WERI-Rb-1 (cell line): ENCODE data around the gene NACC1.

Source experiments
- DNase-seq: peaks from one replicate; pipeline ENCODE4 v3.0.0-alpha.2; 2020
- H3K27ac ChIP-seq: fragments of 250-450 bp; sonication (Bioruptor Pico); 2 replicates; pipeline ENCODE4 v1.5.1; 2020; ENCODE audit warnings: mild to moderate bottlenecking, moderate library complexity
- H3K27me3 ChIP-seq: fragments of 250-450 bp; sonication (Bioruptor Pico); 2 replicates; pipeline ENCODE4 v1.5.1; 2021; ENCODE audit warnings: mild to moderate bottlenecking, low read depth, moderate library complexity; ENCODE audit not compliant: insufficient read depth, severe bottlenecking
- H3K36me3 ChIP-seq: fragments of 250-450 bp; sonication (Bioruptor Pico); 2 replicates; pipeline ENCODE4 v1.5.1; 2020; ENCODE audit warnings: mild to moderate bottlenecking, moderate library complexity
- H3K4me3 ChIP-seq: 2 replicates; pipeline ENCODE4 v1.5.1; 2011; ENCODE audit warnings: low read depth, mild to moderate bottlenecking, control low read depth, low read length
- H3K9me3 ChIP-seq: fragments of 250-450 bp; sonication (Bioruptor Pico); 2 replicates; pipeline ENCODE4 v1.5.1; 2021; ENCODE audit warnings: mild to moderate bottlenecking, moderate library complexity; ENCODE audit not compliant: severe bottlenecking
- CTCF ChIP-seq: IDR thresholded peaks from 2 replicates; pipeline ENCODE4 v1.5.1; 2011; ENCODE audit warnings: low read depth, mild to moderate bottlenecking, control low read depth, inconsistent platforms, low read length

NACC1 gene

GRCh38 chr19:13153569-13154240 lies 35.6 kb downstream of the NACC1 start:
- TF ChIP-seq CTCF = no peak; the same call in 1 of the 2 replicates
- H3K4me3 ChIP-seq = peak overlapping the region; percentile 86
- peak overlapping the region; percentile 98 for H3K27ac ChIP-seq
- no peaks in the 10 kb centered on the region for H3K9me3 ChIP-seq
- peaks cover 11% of the 10 kb centered on the region for H3K36me3 ChIP-seq
- H3K27me3 ChIP-seq = no peaks in the 10 kb centered on the region
- no peak for DNase-seq

- H3K27ac ChIP-seq = peak overlapping the region; percentile 98
- peak; percentile 36 for DNase-seq
- TF ChIP-seq CTCF = no peak
- no peaks in the 10 kb centered on the region for H3K9me3 ChIP-seq
- peak overlapping the region; percentile 86 for H3K4me3 ChIP-seq
- no peaks in the 10 kb centered on the region for H3K27me3 ChIP-seq
- H3K36me3 ChIP-seq = peaks cover 11% of the 10 kb centered on the region
Measured at GRCh38 chr19:13154241-13154778, 36.2 kb downstream of the NACC1 start.

- Histone ChIP-seq H3K36me3 (peaks cover 11% of the 10 kb centered on the region), H3K9me3 (no peaks in the 10 kb centered on the region), H3K27me3 (no peaks in the 10 kb centered on the region), H3K27ac (no peak overlapping the region; the same call in none of the 2 replicates), H3K4me3 (peak overlapping the region; percentile 86)
- peak; percentile 28 for DNase-seq
- TF ChIP-seq CTCF = peak; percentile 19; the same call in 1 of the 2 replicates
Measured at GRCh38 chr19:13154911-13155471, 36.9 kb downstream of the NACC1 start.

GRCh38 chr19:13155472-13156359 lies 37.7 kb downstream of the NACC1 start:
- peaks cover 11% of the 10 kb centered on the region for H3K36me3 ChIP-seq
- H3K27me3 ChIP-seq = no peaks in the 10 kb centered on the region
- TF ChIP-seq CTCF = no peak
- no peaks in the 10 kb centered on the region for H3K9me3 ChIP-seq
- peak; percentile 30 for DNase-seq
- no peak overlapping the region for H3K4me3 ChIP-seq
- no peak overlapping the region; the same call in 1 of the 2 replicates for H3K27ac ChIP-seq

GRCh38 chr19:13159713-13160112 lies 41.6 kb downstream of the NACC1 start:
- Histone ChIP-seq H3K27ac (no peak overlapping the region), H3K27me3 (no peaks in the 10 kb centered on the region), H3K36me3 (no peaks in the 10 kb centered on the region; the same call in 1 of the 2 replicates), H3K4me3 (no peak overlapping the region), H3K9me3 (no peaks in the 10 kb centered on the region)
- DNase-seq = no peak
- TF ChIP-seq CTCF = no peak
